ENCODE results near the gene AFP.

AFP gene

GRCh38 chr4:73417973-73418372 lies 18.0 kb upstream of the AFP start:
- in situ Hi-C loops (cut with HindIII; ENCODE audit: low sequenced_read_pairs) = no loop called here
- peak; percentile 12 for DNase-seq (ENCODE audit: low read depth)
- no peak for TF ChIP-seq CTCF (IDR thresholded peaks at IDR 0.05; ENCODE audit: low read depth, low read length, missing control alignments)

DNA sequence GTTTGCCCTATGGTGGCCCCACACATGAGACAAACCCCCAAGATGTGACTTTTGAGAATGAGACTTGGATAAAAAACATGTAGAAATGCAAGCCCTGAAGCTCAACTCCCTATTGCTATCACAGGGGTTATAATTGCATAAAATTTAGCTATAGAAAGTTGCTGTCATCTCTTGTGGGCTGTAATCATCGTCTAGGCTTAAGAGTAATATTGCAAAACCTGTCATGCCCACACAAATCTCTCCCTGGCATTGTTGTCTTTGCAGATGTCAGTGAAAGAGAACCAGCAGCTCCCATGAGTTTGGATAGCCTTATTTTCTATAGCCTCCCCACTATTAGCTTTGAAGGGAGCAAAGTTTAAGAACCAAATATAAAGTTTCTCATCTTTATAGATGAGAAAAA lies 17.3 kb upstream of the AFP start:
- H3K4me3 ChIP-seq (ENCODE audit: low read depth, low read length) = no peak overlapping the region
- no peak for TF ChIP-seq CTCF (IDR thresholded peaks at IDR 0.05; ENCODE audit: low read depth, low read length, missing control alignments)
- in situ Hi-C loops (cut with HindIII; ENCODE audit: low sequenced_read_pairs) = no loop called here
- DNase-seq (ENCODE audit: low read depth) = no peak

More at GRCh38 chr4:73417973-73418372, 18.0 kb upstream of the AFP start:
- no peak overlapping the region for H3K4me3 ChIP-seq (ENCODE audit: low read depth, low read length)

- no peak for DNase-seq (ENCODE audit: low read depth)
- no peak overlapping the region for H3K4me3 ChIP-seq (ENCODE audit: low read depth, low read length)
- no peak for TF ChIP-seq CTCF (IDR thresholded peaks at IDR 0.05; ENCODE audit: low read depth, low read length, missing control alignments)
- in situ Hi-C loops (cut with HindIII; ENCODE audit: low sequenced_read_pairs) = no loop called here
These were observed 16.6 kb upstream of the AFP start for GRCh38 chr4:73419106-73420038.

GRCh38 chr4:73420615-73421014 lies 15.4 kb upstream of the AFP start:
- DNase-seq (ENCODE audit: low read depth) = no peak
- H3K4me3 ChIP-seq (ENCODE audit: low read depth, low read length) = no peak overlapping the region
- TF ChIP-seq CTCF (IDR thresholded peaks at IDR 0.05; ENCODE audit: low read depth, low read length, missing control alignments) = no peak
- in situ Hi-C loops (cut with HindIII; ENCODE audit: low sequenced_read_pairs) = no loop called here

DNA sequence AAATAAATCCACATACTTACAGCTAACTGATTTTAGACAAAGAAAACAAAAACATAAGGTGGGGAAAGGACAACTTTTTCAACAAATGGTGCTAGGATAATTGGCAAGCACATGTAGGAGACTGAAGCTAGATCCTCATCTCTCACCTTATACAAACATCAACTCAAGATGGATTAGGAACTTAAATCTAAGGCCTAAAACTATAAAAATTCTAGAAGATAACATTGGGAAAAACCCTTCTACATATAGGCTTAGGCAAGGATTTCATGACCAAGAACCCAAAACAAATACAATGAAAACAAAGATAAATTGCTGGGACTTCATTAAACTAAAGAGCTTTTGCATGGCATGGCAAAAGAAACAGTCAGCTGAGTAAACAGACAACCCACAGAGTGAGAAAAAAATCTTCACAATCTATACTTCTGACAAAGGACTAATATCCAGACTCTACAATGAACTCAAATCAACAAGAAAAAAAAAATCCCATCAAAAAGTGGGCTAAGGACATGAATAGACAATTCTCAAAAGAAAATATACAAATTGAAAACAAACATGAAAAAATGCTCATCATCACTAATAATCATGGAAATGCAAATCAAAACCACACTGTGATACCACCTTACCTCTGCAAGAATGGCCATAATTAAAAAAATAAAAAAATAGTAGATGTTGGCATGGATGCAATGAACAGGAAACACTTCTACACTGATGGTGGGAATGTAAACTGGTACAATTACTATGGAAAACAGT lies 14.1 kb upstream of the AFP start:
- TF ChIP-seq CTCF (IDR thresholded peaks at IDR 0.05; ENCODE audit: low read depth, low read length, missing control alignments) = no peak
- in situ Hi-C loops (cut with HindIII; ENCODE audit: low sequenced_read_pairs) = no loop called here
- no peak for DNase-seq (ENCODE audit: low read depth)
- H3K4me3 ChIP-seq (ENCODE audit: low read depth, low read length) = no peak overlapping the region

DNA sequence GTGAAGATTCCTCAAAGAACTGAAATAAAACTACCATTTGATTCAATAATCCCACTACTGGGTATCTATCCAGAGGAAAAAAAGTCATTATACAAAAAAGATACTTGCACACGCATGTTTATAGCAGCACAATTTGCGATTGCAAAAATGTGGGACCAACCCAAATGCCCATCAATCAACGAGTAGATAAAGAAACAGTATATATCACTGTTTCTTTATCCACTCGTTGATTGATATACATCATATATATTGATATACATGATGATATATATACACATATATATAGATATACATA lies 13.6 kb upstream of the AFP start:
- no peak overlapping the region for H3K4me3 ChIP-seq (ENCODE audit: low read depth, low read length)
- in situ Hi-C loops (cut with HindIII; ENCODE audit: low sequenced_read_pairs) = no loop called here
- TF ChIP-seq CTCF (IDR thresholded peaks at IDR 0.05; ENCODE audit: low read depth, low read length, missing control alignments) = no peak
- DNase-seq (ENCODE audit: low read depth) = no peak

Measured in astrocyte of the cerebellum (primary cell).